ENCODE results near the gene KRT74.

The KRT74 gene

DNA sequence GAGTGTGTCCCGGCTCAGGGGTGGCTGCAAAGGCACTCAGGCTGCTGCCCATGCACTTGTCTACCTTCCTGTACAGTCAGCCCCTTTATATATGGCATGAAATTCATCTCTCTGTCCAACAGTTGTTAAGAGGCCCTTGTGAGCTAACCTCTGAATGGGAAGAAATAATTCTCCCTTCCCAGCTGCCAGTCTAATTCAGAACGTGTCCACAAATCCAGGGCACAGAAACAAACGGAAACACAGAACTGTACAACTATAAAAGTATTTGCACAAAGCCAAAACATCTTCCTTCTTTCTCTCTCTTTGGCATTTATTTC lies 54.3 kb downstream of the KRT74 start:
- DNase-seq, result no peak

DNA sequence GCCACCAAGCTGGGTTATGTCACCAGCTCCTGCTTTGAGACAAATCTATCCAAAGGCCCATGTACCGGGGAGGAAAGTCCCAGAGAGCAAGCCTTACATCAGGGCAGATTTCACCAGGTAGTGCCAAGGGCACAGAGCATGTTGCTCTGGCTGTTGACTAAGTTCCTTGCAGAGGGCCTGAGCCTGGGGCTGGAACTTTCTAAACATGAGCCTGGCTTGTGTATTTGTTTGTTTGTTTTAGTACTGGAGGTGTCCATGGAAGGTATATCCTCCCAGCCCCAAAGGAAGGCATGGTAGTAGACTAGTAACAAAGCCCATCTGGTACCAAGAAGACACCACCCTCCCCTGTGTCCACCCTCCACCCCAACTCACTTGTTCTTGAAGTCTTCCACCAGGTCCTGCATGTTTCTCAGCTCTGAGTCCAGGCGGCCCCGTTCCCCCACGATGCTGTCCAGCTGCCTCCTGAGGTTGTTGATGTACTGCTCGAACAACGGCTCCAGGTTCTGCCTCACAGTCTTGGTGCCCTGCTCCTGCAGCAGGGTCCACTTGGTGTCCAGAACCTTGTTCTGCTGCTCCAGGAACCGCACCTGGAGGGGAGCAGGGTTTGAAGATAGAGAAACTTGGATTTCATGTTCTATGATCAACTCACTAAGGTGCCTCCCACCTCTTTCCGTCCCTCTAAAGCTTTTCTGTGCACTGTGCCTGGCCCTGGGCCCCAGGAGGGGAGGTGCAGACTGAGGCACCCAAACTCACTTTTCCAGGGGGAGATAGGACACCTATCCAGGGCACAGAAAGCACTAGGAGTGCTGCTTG lies 54.9 kb downstream of the KRT74 start:
- no peak for DNase-seq

DNA sequence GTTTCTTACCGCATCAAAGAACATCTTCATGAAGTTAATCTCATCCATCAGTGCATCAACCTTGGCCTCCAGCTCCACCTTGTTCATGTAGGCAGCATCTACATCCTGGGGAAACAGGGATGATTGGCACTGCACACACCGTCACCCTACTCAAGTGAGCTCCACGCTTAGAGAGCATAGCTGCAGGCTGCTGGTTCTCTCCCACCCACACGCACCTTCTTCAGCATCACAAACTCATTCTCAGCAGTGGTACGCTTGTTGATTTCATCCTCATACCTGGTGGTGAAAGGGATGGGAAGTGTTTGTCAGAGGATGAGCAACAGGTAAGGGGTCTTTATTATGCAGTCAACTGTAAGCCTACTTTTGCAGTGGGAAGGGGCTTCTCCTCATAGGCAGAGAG lies 55.8 kb downstream of the KRT74 start:
- no peak for DNase-seq

DNA sequence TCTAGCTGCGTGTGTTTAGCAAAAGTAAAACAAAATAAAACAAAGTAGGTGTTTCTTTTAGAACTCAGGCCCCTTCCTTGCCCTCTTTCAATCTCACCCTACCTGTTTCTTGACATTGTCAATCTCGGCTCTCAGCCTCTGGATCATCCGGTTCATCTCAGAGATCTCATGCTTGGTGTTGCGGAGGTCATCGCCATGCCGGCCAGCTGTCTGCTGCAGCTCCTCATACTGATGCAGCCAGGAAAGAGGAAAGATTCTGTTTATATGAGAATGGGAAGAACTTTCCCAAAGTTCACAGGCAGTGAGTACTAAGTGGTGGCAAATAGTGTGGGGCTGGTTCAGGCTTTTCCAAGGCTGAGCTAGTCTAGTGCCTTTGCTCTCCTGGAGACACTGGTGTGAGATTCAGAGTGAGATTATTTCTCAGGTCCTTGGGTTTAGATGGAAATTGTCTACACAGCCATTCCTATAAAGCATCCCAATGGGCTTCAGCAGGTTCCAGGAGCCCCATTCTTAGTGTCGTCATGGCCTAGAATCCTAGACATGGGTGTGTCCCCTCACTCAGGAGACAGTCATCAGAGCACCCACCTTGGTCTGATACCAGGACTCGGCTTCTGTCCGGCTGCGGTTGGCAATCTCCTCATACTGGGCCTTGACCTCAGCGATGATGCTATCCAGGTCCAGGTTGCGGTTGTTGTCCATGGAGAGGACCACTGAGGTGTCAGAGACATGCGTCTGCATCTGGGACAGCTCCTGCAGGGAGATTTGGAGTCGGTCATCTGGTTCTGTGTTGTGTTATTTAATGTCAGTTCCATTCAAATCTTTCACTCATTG lies 56.4 kb downstream of the KRT74 start:
- DNase-seq, result no peak

DNA sequence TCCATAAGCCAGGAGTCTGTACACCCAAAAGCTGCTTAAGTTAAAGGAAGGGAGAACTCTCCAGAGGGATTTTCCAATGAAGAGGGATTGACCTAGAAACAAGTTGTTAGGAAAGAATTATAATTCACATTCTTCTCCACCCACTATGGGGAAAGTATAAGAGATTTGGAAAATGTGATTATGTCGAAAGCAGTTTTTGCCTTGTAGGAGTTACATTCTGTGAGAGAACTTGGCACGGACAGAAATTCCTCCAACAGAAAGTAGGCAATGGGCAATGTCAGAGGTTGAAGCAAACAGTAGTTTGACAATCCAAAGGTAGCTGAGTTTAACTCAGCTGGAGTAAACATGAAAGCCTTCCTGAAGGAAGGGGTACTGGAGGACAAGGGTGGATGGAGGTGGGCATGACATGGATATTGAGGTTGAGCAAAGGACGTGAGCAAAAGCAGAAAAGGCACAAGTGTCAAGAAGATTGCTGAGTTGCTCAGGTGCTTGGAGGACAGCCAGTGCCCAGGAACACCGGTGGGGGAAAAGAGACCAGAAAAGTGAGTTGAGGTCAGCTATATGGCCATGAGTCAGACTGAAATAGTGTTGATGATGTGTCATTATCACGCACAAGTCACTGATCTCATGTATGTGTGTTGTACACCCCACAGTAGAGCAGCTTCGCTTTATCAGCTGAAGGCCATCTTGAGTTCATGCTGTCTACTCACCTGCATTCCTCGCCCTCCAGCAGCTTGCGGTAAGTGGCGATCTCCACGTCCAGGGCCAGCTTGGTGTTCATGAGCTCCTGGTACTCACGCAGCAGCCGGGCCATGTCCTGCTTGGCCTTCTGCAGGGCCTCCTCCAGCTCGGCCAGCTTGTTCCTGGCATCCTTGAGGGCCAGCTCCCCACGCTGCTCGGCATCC lies 57.5 kb downstream of the KRT74 start:
- no peak for DNase-seq

All from cerebellar nuclear complex (tissue), 1 donor.